DOHH2 (cell line): Measurements from ENCODE around the gene PFDN5.

ENCODE experiments used
- H3F3A ChIP-seq: fragments of 200-600 bp; sonication (generic), shearing (Covaris generic); 2 replicates; pipeline ENCODE4 v1.6.0; 2016; ENCODE audit warnings: antibody characterized with exemption, mild to moderate bottlenecking; ENCODE audit not compliant: control insufficient read depth, insufficient read depth
- H3K27ac ChIP-seq: fragments of 200-600 bp; sonication (generic); 2 replicates; pipeline ENCODE4 v1.5.1; 2014; ENCODE audit warnings: low read depth, mild to moderate bottlenecking, low read length, moderate library complexity
- H3K27me3 ChIP-seq: fragments of 200-600 bp; sonication (generic); 2 replicates; pipeline ENCODE4 v1.6.1; 2014; ENCODE audit warnings: mild to moderate bottlenecking, low read length, mixed read lengths; ENCODE audit not compliant: control insufficient read depth
- H3K36me3 ChIP-seq: fragments of 200-600 bp; sonication (generic); 2 replicates; pipeline ENCODE4 v1.6.1; 2014; ENCODE audit warnings: mild to moderate bottlenecking, low read length, moderate library complexity, mixed read lengths; ENCODE audit not compliant: control insufficient read depth
- H3K4me1 ChIP-seq: fragments of 200-600 bp; sonication (generic); 2 replicates; pipeline ENCODE4 v1.6.1; 2014; ENCODE audit warnings: mild to moderate bottlenecking, low read length, mixed read lengths; ENCODE audit not compliant: control insufficient read depth
- H3K4me2 ChIP-seq: fragments of 200-600 bp; sonication (generic); 2 replicates; pipeline ENCODE4 v1.6.0; 2014; ENCODE audit warnings: mild to moderate bottlenecking, low read length, moderate library complexity
- H3K4me3 ChIP-seq: fragments of 200-600 bp; sonication (generic); 2 replicates; pipeline ENCODE4 v1.5.1; 2014; ENCODE audit warnings: mild to moderate bottlenecking, low read length, mixed read lengths
- H3K79me2 ChIP-seq: fragments of 200-600 bp; sonication (generic); 2 replicates; pipeline ENCODE4 v1.6.1; 2014; ENCODE audit warnings: mild to moderate bottlenecking, low read length, mixed read lengths; ENCODE audit not compliant: control insufficient read depth
- H3K9me2 ChIP-seq: fragments of 200-600 bp; sonication (generic); replicated peaks from 2 replicates; pipeline ENCODE4 v1.6.1; 2014; ENCODE audit warnings: mild to moderate bottlenecking, low read length, mixed read lengths; ENCODE audit not compliant: control insufficient read depth
- H3K9me3 ChIP-seq: fragments of 200-600 bp; sonication (generic); 2 replicates; pipeline ENCODE4 v1.6.1; 2014; ENCODE audit warnings: antibody characterized with exemption, low read length, mixed read lengths; ENCODE audit not compliant: control insufficient read depth, insufficient read depth
- H4K20me1 ChIP-seq: fragments of 200-600 bp; sonication (generic); 2 replicates; pipeline ENCODE4 v1.6.0; 2014; ENCODE audit warnings: low read depth, mild to moderate bottlenecking, antibody characterized with exemption, low read length, moderate library complexity; ENCODE audit not compliant: control insufficient read depth, insufficient read depth
- EZH2phosphoT487 ChIP-seq: fragments of 200-600 bp; sonication (generic); IDR thresholded peaks from 2 replicates; pipeline ENCODE4 v1.6.1; 2017; ENCODE audit warnings: borderline replicate concordance, mild to moderate bottlenecking, antibody characterized with exemption, low read length, moderate library complexity, mixed read lengths
- TF ChIP-seq, protein P1 (sequence below): fragments of 200-600 bp; sonication (generic); IDR thresholded peaks from one replicate; pipeline ENCODE4 v1.5.1; 2014; ENCODE audit warnings: antibody characterized with exemption, mild to moderate bottlenecking, low read depth, low read length; ENCODE audit not compliant: poor library complexity, severe bottlenecking

PFDN5 gene

GRCh38 chr12:53326460-53327185, 31.3 kb downstream of the PFDN5 start:
- no peaks in the 10 kb centered on the region for H3K9me3 ChIP-seq
- no peaks in the 10 kb centered on the region for H3K36me3 ChIP-seq
- H3K27ac ChIP-seq: no peak overlapping the region
- H3F3A ChIP-seq: peaks cover 14% of the 10 kb centered on the region
- TF ChIP-seq EZH2phosphoT487: no peak
- TF ChIP-seq, protein P1, sequence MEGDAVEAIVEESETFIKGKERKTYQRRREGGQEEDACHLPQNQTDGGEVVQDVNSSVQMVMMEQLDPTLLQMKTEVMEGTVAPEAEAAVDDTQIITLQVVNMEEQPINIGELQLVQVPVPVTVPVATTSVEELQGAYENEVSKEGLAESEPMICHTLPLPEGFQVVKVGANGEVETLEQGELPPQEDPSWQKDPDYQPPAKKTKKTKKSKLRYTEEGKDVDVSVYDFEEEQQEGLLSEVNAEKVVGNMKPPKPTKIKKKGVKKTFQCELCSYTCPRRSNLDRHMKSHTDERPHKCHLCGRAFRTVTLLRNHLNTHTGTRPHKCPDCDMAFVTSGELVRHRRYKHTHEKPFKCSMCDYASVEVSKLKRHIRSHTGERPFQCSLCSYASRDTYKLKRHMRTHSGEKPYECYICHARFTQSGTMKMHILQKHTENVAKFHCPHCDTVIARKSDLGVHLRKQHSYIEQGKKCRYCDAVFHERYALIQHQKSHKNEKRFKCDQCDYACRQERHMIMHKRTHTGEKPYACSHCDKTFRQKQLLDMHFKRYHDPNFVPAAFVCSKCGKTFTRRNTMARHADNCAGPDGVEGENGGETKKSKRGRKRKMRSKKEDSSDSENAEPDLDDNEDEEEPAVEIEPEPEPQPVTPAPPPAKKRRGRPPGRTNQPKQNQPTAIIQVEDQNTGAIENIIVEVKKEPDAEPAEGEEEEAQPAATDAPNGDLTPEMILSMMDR: no peak
- no peaks in the 10 kb centered on the region for H3K79me2 ChIP-seq
- peaks cover 30% of the 10 kb centered on the region for H3K4me1 ChIP-seq
- H3K4me2 ChIP-seq: peak overlapping the region; percentile 95
- peaks cover 7% of the 10 kb centered on the region; the same call in 1 of the 2 replicates for H3K27me3 ChIP-seq
- no peak overlapping the region; the same call in 1 of the 2 replicates for H3K4me3 ChIP-seq
- no peaks in the 10 kb centered on the region for H4K20me1 ChIP-seq
- no peaks in the 10 kb centered on the region for H3K9me2 ChIP-seq

GRCh38 chr12:53327435-53328042, 32.2 kb downstream of the PFDN5 start:
- no peak overlapping the region for H3K4me2 ChIP-seq
- H3K4me3 ChIP-seq: no peak overlapping the region
- no peak overlapping the region for H3K27ac ChIP-seq
- peaks cover 7% of the 10 kb centered on the region; the same call in 1 of the 2 replicates for H3K27me3 ChIP-seq
- H3F3A ChIP-seq: peaks cover 14% of the 10 kb centered on the region
- no peaks in the 10 kb centered on the region for H3K9me3 ChIP-seq
- H3K79me2 ChIP-seq: no peaks in the 10 kb centered on the region
- H4K20me1 ChIP-seq: no peaks in the 10 kb centered on the region
- no peaks in the 10 kb centered on the region for H3K9me2 ChIP-seq
- H3K4me1 ChIP-seq: peaks cover 25% of the 10 kb centered on the region
- H3K36me3 ChIP-seq: no peaks in the 10 kb centered on the region
- no peak for TF ChIP-seq EZH2phosphoT487
- TF ChIP-seq, protein P1: peak; percentile 67

- no peak for TF ChIP-seq EZH2phosphoT487
- TF ChIP-seq, protein P1: no peak
- peaks cover 25% of the 10 kb centered on the region for H3K4me1 ChIP-seq
- H3F3A ChIP-seq: peaks cover 14% of the 10 kb centered on the region
- no peaks in the 10 kb centered on the region for H3K9me3 ChIP-seq
- no peak overlapping the region for H3K4me3 ChIP-seq
- H3K9me2 ChIP-seq: no peaks in the 10 kb centered on the region
- peaks cover 7% of the 10 kb centered on the region; the same call in 1 of the 2 replicates for H3K27me3 ChIP-seq
- H4K20me1 ChIP-seq: no peaks in the 10 kb centered on the region
- no peak overlapping the region for H3K4me2 ChIP-seq
- no peaks in the 10 kb centered on the region for H3K79me2 ChIP-seq
- H3K27ac ChIP-seq: no peak overlapping the region
- H3K36me3 ChIP-seq: no peaks in the 10 kb centered on the region
Measured at GRCh38 chr12:53328043-53328435, 32.7 kb downstream of the PFDN5 start.
